GM23248 (cell line): Measurements from ENCODE around the gene CCL22. TPM values are rescaled to one million over a fixed set of nuclear protein-coding genes. Genes with fewer than 3 reads are reported as not detected.
"Not testable (repeated sequence)": the region's sequence is repeated elsewhere in the genome, so short reads cannot be mapped to it uniquely, and the experiment has no call there.

Experiments used
- DNase-seq: peaks from one replicate; pipeline ENCODE4 v3.0.0-alpha.2; 2015
- H2AFZ ChIP-seq: fragments of 200-600 bp; sonication (generic); 2 replicates; pipeline ENCODE4 v1.6.1; 2016; ENCODE audit warnings: antibody characterized with exemption
- H3F3A ChIP-seq: fragments of 200-600 bp; sonication (generic); 2 replicates; pipeline ENCODE4 v1.6.1; 2016; ENCODE audit warnings: mild to moderate bottlenecking, antibody characterized with exemption, mixed run types; ENCODE audit not compliant: insufficient read depth
- H3K27ac ChIP-seq: fragments of 200-600 bp; sonication (generic); 2 replicates; pipeline ENCODE4 v1.5.1; 2016; ENCODE audit warnings: mild to moderate bottlenecking
- H3K27me3 ChIP-seq: fragments of 200-600 bp; sonication (generic); replicated peaks from 2 replicates; pipeline ENCODE4 v1.6.1; 2016; ENCODE audit warnings: mild to moderate bottlenecking; ENCODE audit not compliant: insufficient read depth
- H3K36me3 ChIP-seq: fragments of 200-600 bp; sonication (generic); 2 replicates; pipeline ENCODE4 v1.6.1; 2016; ENCODE audit warnings: low read depth, mild to moderate bottlenecking
- H3K4me1 ChIP-seq: fragments of 200-600 bp; sonication (generic); 2 replicates; pipeline ENCODE4 v1.6.1; 2016; ENCODE audit warnings: mild to moderate bottlenecking; ENCODE audit not compliant: insufficient read depth
- H3K4me2 ChIP-seq: fragments of 200-600 bp; sonication (generic); one replicate; pipeline ENCODE4 v1.6.1; 2016; ENCODE audit warnings: mild to moderate bottlenecking; ENCODE audit not compliant: unreplicated experiment
- H3K4me3 ChIP-seq: fragments of 200-600 bp; sonication (generic); 2 replicates; pipeline ENCODE4 v1.5.1; 2016; ENCODE audit warnings: mild to moderate bottlenecking
- H3K79me2 ChIP-seq: fragments of 200-600 bp; sonication (generic); 2 replicates; pipeline ENCODE4 v1.6.1; 2016; ENCODE audit warnings: mild to moderate bottlenecking; ENCODE audit not compliant: insufficient read depth
- H3K9ac ChIP-seq: fragments of 200-600 bp; sonication (generic); 2 replicates; pipeline ENCODE4 v1.6.1; 2016; ENCODE audit warnings: mild to moderate bottlenecking
- H3K9me2 ChIP-seq: fragments of 200-600 bp; sonication (generic); 2 replicates; pipeline ENCODE4 v1.6.1; 2016; ENCODE audit warnings: mixed run types, mild to moderate bottlenecking, moderate library complexity; ENCODE audit not compliant: insufficient read depth
- H3K9me3 ChIP-seq: fragments of 200-600 bp; sonication (generic); one replicate; pipeline ENCODE4 v1.6.1; 2017; ENCODE audit warnings: low read depth
- H4K20me1 ChIP-seq: fragments of 200-600 bp; sonication (generic); 2 replicates; pipeline ENCODE4 v1.6.0; 2016; ENCODE audit not compliant: insufficient read depth
- EZH2 ChIP-seq: fragments of 200-600 bp; sonication (generic); IDR thresholded peaks from 2 replicates; pipeline ENCODE4 v1.6.1; 2018; ENCODE audit warnings: antibody characterized with exemption, mild to moderate bottlenecking; ENCODE audit not compliant: insufficient read depth, poor library complexity, severe bottlenecking
- EZH2phosphoT487 ChIP-seq: fragments of 200-600 bp; sonication (generic); IDR thresholded peaks from 2 replicates; pipeline ENCODE4 v1.6.1; 2018; ENCODE audit warnings: antibody characterized with exemption, moderate library complexity, mild to moderate bottlenecking, low read depth; ENCODE audit not compliant: insufficient read depth
- WGBS, 2 experiments: methylation state at CpG; one replicate each; pipeline ENCODE4 v1.1.6; 2015 to 2017; ENCODE audit warnings: low lambda C conversion rate in 2 of 2, low coverage in 1 of 2; ENCODE audit errors: missing lambda C conversion rate in 2 of 2; 5-methylcytosine and 5-hydroxymethylcytosine counted together
- in situ Hi-C: fragments of 300-500 bp; cut with MboI; formaldehyde crosslinking; loops from 2 replicates; pipeline ENCODE4 v1.15.0; 2020
- polyA plus RNA-seq: library from polyadenylated mRNA; unstranded; fragments of >200 nt; fragmentation: Nextera tagmentation; extraction: Ambion mirVana; gene quantifications from 2 replicates; pipeline ENCODE4 v1.2.1, GENCODE V29; 2016
- total RNA-seq: library from RNA; depleted of rRNA; stranded (reverse); fragments of >200 nt; shearing (Covaris generic); gene quantifications from 2 replicates; pipeline ENCODE4 v1.2.3, GENCODE V29; 2014

Gene CCL22
- total and polyA plus RNA-seq, 2 experiments from 2014 or later, result 0.10 TPM; not detected in 1

GRCh38 chr16:57395026-57395425, 36.4 kb downstream of the CCL22 start:
- H3K9me2 ChIP-seq, result no peaks in the 10 kb centered on the region
- in situ Hi-C loops, result no loop called here
- no peaks in the 10 kb centered on the region for H3F3A ChIP-seq
- H3K9me3 ChIP-seq, result no peaks in the 10 kb centered on the region
- H4K20me1 ChIP-seq, result no peaks in the 10 kb centered on the region
- 52 to 59% methylated on average over 5 of the region's 5 CpGs for WGBS, 2 experiments
- no peak overlapping the region for H2AFZ ChIP-seq
- no peak for DNase-seq
- no peak overlapping the region for H3K27ac ChIP-seq
- no peak overlapping the region for H3K9ac ChIP-seq
- no peak for TF ChIP-seq EZH2
- TF ChIP-seq EZH2phosphoT487, result no peak
- no peak overlapping the region for H3K4me3 ChIP-seq
- H3K79me2 ChIP-seq, result no peaks in the 10 kb centered on the region
- H3K27me3 ChIP-seq, result peaks cover 15% of the 10 kb centered on the region
- H3K4me1 ChIP-seq, result no peaks in the 10 kb centered on the region
- H3K4me2 ChIP-seq, result no peak overlapping the region
- H3K36me3 ChIP-seq, result no peaks in the 10 kb centered on the region

GRCh38 chr16:57396786-57397185, 38.2 kb downstream of the CCL22 start:
- no peaks in the 10 kb centered on the region for H4K20me1 ChIP-seq
- no peak for DNase-seq
- no peak overlapping the region for H3K9ac ChIP-seq
- H3K9me3 ChIP-seq, result no peaks in the 10 kb centered on the region
- peaks cover 7% of the 10 kb centered on the region for H3K27me3 ChIP-seq
- no peaks in the 10 kb centered on the region for H3K36me3 ChIP-seq
- 36 to 53% methylated on average over 4 of the region's 4 CpGs for WGBS, 2 experiments
- H3K27ac ChIP-seq, result no peak overlapping the region
- no peak overlapping the region for H2AFZ ChIP-seq
- H3K79me2 ChIP-seq, result no peaks in the 10 kb centered on the region
- H3K4me3 ChIP-seq, result no peak overlapping the region
- no peaks in the 10 kb centered on the region for H3F3A ChIP-seq
- H3K4me1 ChIP-seq, result no peaks in the 10 kb centered on the region
- in situ Hi-C loops, result no loop called here
- H3K9me2 ChIP-seq, result no peaks in the 10 kb centered on the region
- no peak overlapping the region for H3K4me2 ChIP-seq
- TF ChIP-seq EZH2phosphoT487 (no peak), EZH2 (no peak)

- H3K36me3 ChIP-seq, in situ Hi-C loops, H4K20me1 ChIP-seq: not testable (repeated sequence)
Measured at GRCh38 chr16:57397493-57397892, 38.9 kb downstream of the CCL22 start.

GRCh38 chr16:57401943-57402640, 43.5 kb downstream of the CCL22 start:
- no peaks in the 10 kb centered on the region for H3K9me2 ChIP-seq

More at GRCh38 chr16:57397493-57397892, 38.9 kb downstream of the CCL22 start:
- H3K27me3 ChIP-seq, H3K9me3 ChIP-seq, H3K27ac ChIP-seq, H3K4me1 ChIP-seq, DNase-seq, H2AFZ ChIP-seq, H3K9ac ChIP-seq, H3F3A ChIP-seq, H3K4me2 ChIP-seq, H3K79me2 ChIP-seq, H3K4me3 ChIP-seq, H3K9me2 ChIP-seq: not testable (repeated sequence)
- WGBS, 2 experiments, result 56 to 62% methylated on average over 4 of the region's 4 CpGs

More at GRCh38 chr16:57401943-57402640, 43.5 kb downstream of the CCL22 start:
- WGBS, 2 experiments, result 26 to 27% methylated on average over 7 of the region's 7 CpGs
- TF ChIP-seq EZH2phosphoT487 (no peak), EZH2 (no peak)
- Histone ChIP-seq H3K27me3 (no peaks in the 10 kb centered on the region; the same call in 1 of the 2 replicates), H3K4me3 (no peak overlapping the region), H3K9me3 (no peaks in the 10 kb centered on the region), H2AFZ (no peak overlapping the region), H3K4me2 (no peak overlapping the region), H3K4me1 (no peaks in the 10 kb centered on the region), H3K36me3 (no peaks in the 10 kb centered on the region), H3K79me2 (no peaks in the 10 kb centered on the region), H3F3A (no peaks in the 10 kb centered on the region), H3K9ac (no peak overlapping the region), H3K27ac (no peak overlapping the region), H4K20me1 (no peaks in the 10 kb centered on the region)
- DNase-seq, result no peak
- in situ Hi-C loops, result no loop called here
